Colonic mucosa (tissue), 4 donors: ENCODE data around the gene TMEM97. TPM values are rescaled to one million over a fixed set of nuclear protein-coding genes. Genes with fewer than 3 reads are reported as not detected.

Experiments
- DNase-seq: peaks from one replicate; pipeline ENCODE4 v3.0.0-alpha.2; 2020
- H3K27ac ChIP-seq: fragments of 200-600 bp; one replicate; pipeline ENCODE4 v1.8.0; 2021
- H3K27me3 ChIP-seq: fragments of 200-600 bp; one replicate; pipeline ENCODE4 v1.8.0; 2021
- H3K36me3 ChIP-seq: fragments of 200-600 bp; one replicate; pipeline ENCODE4 v1.8.0; 2021
- H3K4me1 ChIP-seq: fragments of 200-600 bp; one replicate; pipeline ENCODE4 v1.8.0; 2021; ENCODE audit warnings: mild to moderate bottlenecking
- H3K4me3 ChIP-seq: fragments of 200-600 bp; one replicate; pipeline ENCODE4 v1.8.0; 2021
- H3K9ac ChIP-seq, 2 donors: one replicate each; pipeline ENCODE4 v1.7.0; 2013; ENCODE audit warnings: control low read depth in 2 of 2, low read depth in 2 of 2, low read length in 2 of 2
- H3K9me3 ChIP-seq: fragments of 200-600 bp; one replicate; pipeline ENCODE4 v1.8.0; 2021
- intact Hi-C: fragments of 100-400 bp; cut with DNase I; formaldehyde crosslinking; loops from one replicate; pipeline ENCODE4 v1.14.1; 2022
- total RNA-seq, 2 donors: library from RNA; stranded (reverse); fragmentation: NEBNext Ultra II Directional in 1 of 2; extraction: Animal tissue kit (Norgen Biotek cat#: 25700) in 1 of 2; gene quantifications; one replicate each; pipeline ENCODE4 v1.2.1, GENCODE V29; 2021
- TF ChIP-seq, protein P1 (sequence below): fragments of 200-600 bp; IDR thresholded peaks from one replicate; pipeline ENCODE4 v1.8.0; 2022; ENCODE audit warnings: antibody characterized with exemption, mild to moderate bottlenecking
- donor health status: healthy.
- donor health status: DM: no; HTN: no; CAD: no.
- donor health status: DM: no; HTN: no; CAD: no.

TMEM97 gene
- total RNA-seq, 2 donors from 2014 or later = 37.2 to 38.5 TPM

DNA sequence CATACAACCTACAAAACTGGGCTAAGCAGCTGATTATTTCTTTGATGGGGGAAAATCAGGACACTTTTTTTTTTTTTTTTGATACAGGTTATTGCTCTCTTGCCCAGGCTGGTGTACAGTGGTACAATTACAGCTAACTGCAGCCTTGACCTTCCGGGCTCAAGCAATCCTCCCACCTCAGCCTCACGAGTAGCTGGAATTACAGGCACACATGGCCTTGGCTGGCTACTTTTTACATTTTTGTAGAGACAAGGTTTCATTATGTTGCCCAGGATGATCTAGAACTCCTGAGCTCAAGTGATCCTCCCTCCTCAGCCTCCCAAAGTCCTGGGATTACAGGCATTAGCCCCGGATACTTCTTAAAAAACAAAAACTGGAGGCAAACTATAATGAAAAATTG lies 20.6 kb upstream of the TMEM97 start:
- Histone ChIP-seq H3K9me3 (no peaks in the 10 kb centered on the region), H3K9ac (no peak overlapping the region), H3K27me3 (peaks cover 4% of the 10 kb centered on the region), H3K4me3 (no peak overlapping the region), H3K27ac (no peak overlapping the region), H3K36me3 (no peaks in the 10 kb centered on the region), H3K4me1 (no peaks in the 10 kb centered on the region)
- intact Hi-C loops = no loop called here
- TF ChIP-seq, protein P1, sequence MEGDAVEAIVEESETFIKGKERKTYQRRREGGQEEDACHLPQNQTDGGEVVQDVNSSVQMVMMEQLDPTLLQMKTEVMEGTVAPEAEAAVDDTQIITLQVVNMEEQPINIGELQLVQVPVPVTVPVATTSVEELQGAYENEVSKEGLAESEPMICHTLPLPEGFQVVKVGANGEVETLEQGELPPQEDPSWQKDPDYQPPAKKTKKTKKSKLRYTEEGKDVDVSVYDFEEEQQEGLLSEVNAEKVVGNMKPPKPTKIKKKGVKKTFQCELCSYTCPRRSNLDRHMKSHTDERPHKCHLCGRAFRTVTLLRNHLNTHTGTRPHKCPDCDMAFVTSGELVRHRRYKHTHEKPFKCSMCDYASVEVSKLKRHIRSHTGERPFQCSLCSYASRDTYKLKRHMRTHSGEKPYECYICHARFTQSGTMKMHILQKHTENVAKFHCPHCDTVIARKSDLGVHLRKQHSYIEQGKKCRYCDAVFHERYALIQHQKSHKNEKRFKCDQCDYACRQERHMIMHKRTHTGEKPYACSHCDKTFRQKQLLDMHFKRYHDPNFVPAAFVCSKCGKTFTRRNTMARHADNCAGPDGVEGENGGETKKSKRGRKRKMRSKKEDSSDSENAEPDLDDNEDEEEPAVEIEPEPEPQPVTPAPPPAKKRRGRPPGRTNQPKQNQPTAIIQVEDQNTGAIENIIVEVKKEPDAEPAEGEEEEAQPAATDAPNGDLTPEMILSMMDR = no peak
- DNase-seq = no peak

DNA sequence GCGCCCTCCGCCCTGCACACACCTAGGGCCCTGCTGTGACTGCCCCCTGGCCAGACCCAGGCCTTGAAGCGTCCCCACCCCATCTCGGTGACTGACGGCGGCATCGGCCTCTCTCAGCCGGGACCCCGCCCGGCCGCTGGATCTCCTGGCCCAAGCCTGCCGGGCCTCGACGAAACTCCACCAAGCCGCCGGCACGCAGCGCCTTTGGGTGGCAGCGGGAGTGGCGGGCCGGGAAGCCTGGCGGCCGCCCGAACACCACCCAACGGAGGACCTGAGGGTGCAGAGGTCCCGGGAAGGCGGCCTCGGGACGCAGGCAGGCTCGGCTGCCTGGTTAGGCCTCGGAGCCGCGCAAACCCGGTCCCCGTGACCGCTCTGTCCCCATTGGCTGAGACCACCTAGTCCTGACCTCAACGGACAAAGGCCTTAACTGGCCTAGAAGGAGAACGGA lies 12.0 kb upstream of the TMEM97 start:
- H3K27ac ChIP-seq = no peak overlapping the region
- H3K9ac ChIP-seq = no peak overlapping the region
- TF ChIP-seq, protein P1 = no peak
- intact Hi-C loops = no loop called here
- no peaks in the 10 kb centered on the region for H3K27me3 ChIP-seq
- no peaks in the 10 kb centered on the region for H3K36me3 ChIP-seq
- H3K9me3 ChIP-seq = no peaks in the 10 kb centered on the region
- no peaks in the 10 kb centered on the region for H3K4me1 ChIP-seq
- H3K4me3 ChIP-seq = no peak overlapping the region
- DNase-seq = no peak

DNA sequence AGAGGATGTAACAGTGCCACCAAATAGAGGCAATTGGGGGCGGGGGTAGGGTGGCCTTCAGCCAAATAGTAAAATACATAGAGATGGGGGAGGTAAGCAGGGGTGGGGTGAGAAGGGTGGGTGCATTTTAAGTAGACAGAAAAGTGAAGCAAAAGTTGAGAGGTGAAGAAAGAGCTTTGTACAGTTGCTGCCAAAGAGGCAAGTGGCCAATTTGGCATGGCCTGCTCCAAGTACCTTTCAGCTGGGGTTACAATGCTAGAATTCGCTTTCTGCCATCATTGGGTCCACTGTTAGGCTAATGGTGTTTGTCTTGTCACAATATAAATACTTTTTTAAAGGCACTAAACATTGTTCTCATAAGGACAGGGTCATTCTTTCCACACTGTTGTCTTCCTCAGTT lies 5.2 kb upstream of the TMEM97 start:
- H3K4me1 ChIP-seq = no peaks in the 10 kb centered on the region
- no peaks in the 10 kb centered on the region for H3K36me3 ChIP-seq
- TF ChIP-seq, protein P1 = no peak
- DNase-seq = no peak
- H3K9ac ChIP-seq = no peak overlapping the region
- H3K4me3 ChIP-seq = no peak overlapping the region
- no peak overlapping the region for H3K27ac ChIP-seq
- H3K9me3 ChIP-seq = no peaks in the 10 kb centered on the region
- no peaks in the 10 kb centered on the region for H3K27me3 ChIP-seq
- intact Hi-C loops = no loop called here

DNA sequence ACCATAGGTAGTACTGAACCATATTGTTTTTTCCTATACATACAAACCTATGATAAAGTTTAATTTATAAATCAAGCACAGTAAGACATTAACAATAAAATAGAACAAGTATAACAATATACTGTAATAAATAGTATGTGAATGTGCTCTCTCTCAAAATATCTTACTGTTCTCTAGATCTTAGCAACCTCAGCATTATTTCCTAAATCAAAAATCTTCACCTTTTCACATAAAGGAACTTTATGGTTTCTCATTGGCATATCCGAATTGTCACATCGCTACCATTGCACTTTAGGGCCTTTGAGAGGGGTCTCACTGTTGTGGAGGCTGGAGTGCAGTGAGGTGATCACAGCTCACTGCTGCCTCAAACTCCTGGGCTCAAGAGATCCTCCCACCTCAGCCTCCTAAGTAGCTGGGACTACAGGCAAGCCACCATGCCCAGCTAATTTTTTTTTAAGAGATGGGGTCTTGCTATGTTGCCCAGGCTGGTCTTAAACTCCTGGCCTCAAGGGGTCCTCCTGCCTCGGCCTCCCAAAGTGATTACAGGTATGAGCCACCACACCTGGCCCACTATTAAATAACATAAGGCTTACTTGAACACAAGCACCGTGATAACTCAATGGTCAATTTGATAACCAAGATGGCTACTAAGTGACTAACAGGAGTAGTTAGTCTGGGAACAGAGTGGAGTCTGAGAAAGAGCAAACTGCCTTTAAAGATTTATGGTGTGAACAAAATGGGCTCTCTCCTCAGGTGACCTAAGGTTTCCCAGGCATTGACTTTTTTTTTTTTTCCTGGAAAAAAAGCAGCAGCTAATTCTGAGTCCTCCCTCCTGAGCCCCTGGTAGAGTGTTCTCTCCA lies 2.9 kb upstream of the TMEM97 start:
- H3K4me1 ChIP-seq = no peaks in the 10 kb centered on the region
- TF ChIP-seq, protein P1 = no peak
- intact Hi-C loops = no loop called here

DNA sequence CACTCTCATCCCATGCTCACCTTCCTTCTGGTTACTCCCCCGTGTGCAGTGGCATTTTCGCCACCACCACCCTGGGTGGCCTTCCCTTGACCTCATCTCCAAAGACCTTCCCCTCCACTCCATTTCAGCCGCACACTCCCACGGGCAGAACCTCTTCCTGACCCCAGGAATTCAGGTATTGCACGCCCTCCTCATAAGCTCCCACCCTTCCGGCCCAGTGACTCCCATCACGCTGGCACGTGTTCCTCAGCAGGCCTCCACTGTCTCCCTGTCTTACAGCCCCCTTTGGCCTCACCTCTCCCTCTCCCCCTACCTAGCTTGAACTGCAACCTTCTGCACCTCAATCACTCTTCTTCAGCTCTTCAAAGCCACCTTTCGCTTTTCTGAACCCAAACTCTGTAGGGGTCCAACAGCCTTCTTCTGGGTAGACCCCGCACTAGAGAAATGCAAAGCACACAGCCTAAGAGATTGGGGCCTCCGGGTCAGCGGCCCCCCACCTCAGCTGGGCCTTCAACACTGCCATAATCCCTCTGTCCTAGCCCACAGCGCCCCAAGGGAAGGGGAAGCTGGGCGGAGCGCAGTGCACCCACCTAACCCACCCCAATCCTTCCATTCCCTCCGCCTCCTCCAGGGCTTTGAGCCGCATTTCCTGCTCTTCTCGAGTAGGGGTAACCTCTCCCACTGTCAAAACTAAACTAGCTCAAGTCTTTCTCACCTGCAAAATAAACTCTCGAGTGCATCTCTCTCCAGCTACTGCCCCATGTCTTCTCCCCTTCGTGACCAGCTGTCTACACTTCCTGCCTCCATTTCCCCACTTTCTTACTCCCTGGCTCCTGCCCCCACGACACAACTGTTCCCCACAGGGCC lies 1.7 kb upstream of the TMEM97 start:
- Histone ChIP-seq H3K9ac (no peak overlapping the region), H3K4me1 (no peaks in the 10 kb centered on the region), H3K9me3 (no peaks in the 10 kb centered on the region), H3K27me3 (no peaks in the 10 kb centered on the region), H3K4me3 (no peak overlapping the region), H3K36me3 (no peaks in the 10 kb centered on the region), H3K27ac (no peak overlapping the region)
- intact Hi-C loops = no loop called here
- TF ChIP-seq, protein P1 = no peak
- DNase-seq = no peak

More for the DNA sequence above, 2.9 kb upstream of the TMEM97 start:
- H3K27ac ChIP-seq = no peak overlapping the region
- no peak overlapping the region for H3K4me3 ChIP-seq
- DNase-seq = no peak
- no peaks in the 10 kb centered on the region for H3K36me3 ChIP-seq
- no peaks in the 10 kb centered on the region for H3K27me3 ChIP-seq
- no peaks in the 10 kb centered on the region for H3K9me3 ChIP-seq
- no peak overlapping the region for H3K9ac ChIP-seq
